NCI-H226 (cell line): ENCODE measurements around the gene SPCS2.
"Not testable (repeated sequence)": the region's sequence is repeated elsewhere in the genome, so short reads cannot be mapped to it uniquely, and the experiment has no call there.

Experiments used
- DNase-seq: peaks from one replicate; pipeline ENCODE4 v3.0.0-alpha.2; 2015

The SPCS2 gene

GRCh38 chr11:75002516-75002915, 53.5 kb downstream of the SPCS2 start:
- no peak for DNase-seq

GRCh38 chr11:75004215-75004614, 55.1 kb downstream of the SPCS2 start:
- DNase-seq: no peak

- DNase-seq: no peak
Observed at GRCh38 chr11:75011357-75011756, 62.3 kb downstream of the SPCS2 start.

DNA sequence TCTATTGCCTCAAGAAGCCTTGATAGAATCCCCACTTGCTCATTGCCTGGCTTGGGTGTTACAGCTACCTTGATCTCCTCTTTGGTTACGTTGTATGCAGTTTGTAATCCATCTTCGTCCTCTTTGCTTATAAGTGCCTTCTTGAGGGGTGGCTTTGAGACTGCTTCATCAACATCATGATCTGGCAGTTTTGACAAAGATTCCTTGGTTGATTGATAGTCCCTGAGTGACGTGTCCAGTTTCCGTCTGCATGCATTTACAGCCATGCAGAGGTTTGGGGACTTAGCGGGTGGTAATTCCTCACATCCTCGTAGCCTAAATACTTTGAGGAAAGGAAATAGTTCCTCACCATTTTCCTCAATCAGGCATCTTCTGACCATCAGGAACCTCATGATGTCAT, 62.8 kb downstream of the SPCS2 start:
- no peak for DNase-seq

- no peak for DNase-seq
Observed at GRCh38 chr11:75013051-75013450, 64.0 kb downstream of the SPCS2 start.

DNA sequence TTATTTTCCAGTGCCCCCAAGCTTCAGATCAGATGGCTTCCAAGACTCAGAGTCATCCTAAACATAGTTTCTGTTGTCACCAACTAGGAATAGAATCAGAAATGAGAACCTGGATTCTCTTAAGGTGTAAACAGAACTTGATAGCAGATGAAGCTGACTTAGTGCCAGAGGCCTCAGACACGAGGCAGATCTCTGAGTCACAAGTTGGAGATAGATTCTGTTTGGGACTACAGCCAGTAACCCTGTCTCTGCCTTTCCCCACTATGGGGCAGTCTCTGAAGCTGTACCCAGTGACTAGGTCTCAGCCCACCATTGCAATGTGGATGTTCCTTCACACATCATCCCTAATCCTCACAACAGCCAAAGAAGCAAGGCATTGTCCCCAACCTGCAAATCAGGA, 65.1 kb downstream of the SPCS2 start:
- peak; percentile 67 for DNase-seq

GRCh38 chr11:75019200-75019599, 70.1 kb downstream of the SPCS2 start:
- DNase-seq: not testable (repeated sequence)

DNA sequence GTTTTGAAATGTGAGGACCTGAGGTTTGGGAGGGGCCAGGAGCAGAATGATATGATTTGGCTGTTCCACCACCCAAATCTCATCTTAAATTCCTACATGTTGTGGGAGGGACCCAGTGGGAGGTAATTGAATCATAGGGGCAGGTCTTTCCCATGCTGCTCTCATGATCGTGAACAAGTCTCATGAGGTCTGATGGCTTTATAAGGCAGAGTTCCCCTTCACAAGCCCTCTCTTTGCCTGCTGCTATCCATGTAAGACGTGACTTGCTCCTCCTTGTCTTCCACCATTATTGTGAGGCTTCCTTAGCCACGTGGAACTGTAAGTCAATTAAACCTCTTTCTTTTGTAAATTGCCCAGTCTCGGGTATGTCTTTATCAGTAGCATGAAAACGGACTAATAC, 71.3 kb downstream of the SPCS2 start:
- DNase-seq: not testable (repeated sequence)

DNA sequence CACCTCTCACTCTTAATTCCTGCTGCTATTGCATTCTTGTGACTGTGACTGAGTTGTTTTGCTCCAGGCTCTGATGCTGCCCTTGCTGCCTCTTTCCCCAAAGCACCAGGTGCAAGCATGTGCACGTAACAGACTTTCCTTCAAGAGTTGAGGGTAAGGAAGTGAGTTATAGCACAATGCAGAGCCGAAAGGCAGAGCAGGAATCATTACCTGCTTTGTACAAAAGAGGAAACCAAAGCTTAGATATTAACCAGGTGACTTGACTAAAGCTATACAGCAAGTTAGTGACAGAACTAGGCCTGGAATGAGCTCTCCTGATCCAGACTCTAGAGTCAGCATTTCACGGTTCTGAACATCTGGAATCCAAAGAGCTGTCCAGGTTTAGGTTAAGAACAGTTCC, 73.2 kb downstream of the SPCS2 start:
- no peak for DNase-seq

- peak; percentile 63 for DNase-seq
Observed at GRCh38 chr11:75022759-75023396, 73.8 kb downstream of the SPCS2 start.

- no peak for DNase-seq
Observed at GRCh38 chr11:75023446-75024067, 74.5 kb downstream of the SPCS2 start.

DNA sequence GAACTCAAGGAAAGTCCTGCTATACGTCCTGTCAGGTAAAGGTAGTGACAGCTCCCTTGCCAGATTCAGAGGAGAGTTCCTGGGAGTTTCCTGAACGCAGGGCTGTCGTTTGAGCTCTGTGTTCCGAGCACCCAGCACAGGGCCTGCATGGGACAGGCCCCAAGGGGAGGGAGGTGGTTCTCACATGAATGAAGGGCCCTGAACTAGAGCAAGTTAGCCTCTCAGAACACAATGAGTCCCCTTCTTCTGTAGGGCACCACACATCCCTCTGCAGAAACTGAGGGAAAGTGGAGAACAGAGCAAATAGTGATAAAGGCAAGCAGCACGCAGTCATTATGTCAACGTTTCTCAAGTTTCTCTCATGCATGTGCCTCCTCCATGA, 75.0 kb downstream of the SPCS2 start:
- DNase-seq: no peak

DNA sequence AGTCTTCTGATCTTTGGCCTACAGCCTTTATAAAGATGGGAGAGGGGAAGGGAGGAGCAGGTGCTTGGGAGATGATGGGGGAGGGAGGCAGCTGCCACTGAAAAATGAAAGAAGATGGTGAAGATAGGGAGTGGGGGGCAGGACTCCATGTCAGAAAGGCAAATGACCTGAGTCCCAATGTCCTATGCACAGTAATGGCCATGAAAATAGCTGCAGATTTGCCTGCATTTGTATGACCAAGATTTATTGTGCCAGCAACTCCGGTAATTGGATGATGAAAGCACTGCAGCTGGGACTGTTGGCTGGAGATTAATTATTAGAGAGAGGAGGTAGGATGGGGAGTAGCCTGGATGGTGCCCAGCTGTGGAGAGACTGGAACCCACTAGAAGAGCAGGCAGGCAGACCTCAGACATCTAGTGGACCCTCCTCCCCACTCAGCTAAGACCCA, 75.7 kb downstream of the SPCS2 start:
- DNase-seq: no peak

- DNase-seq: no peak
Observed at GRCh38 chr11:75025561-75025960, 76.5 kb downstream of the SPCS2 start.

- no peak for DNase-seq
Observed at GRCh38 chr11:75028321-75028720, 79.3 kb downstream of the SPCS2 start.
